ENCODE measurements around the gene PHYKPL.

The PHYKPL gene

GRCh38 chr5:178192787-178193186 is 39.8 kb downstream of the PHYKPL start:
- DNase-seq (ENCODE audit: low read depth in 2 of 2, low spot score in 1 of 2) = no peak

- no peak for DNase-seq (ENCODE audit: low read depth in 2 of 2, low spot score in 1 of 2)
Measured at GRCh38 chr5:178192244-178192643, 40.4 kb downstream of the PHYKPL start.

- DNase-seq (ENCODE audit: low read depth in 2 of 2, low spot score in 1 of 2) = no peak
Measured at GRCh38 chr5:178191661-178192060, 40.9 kb downstream of the PHYKPL start.

- DNase-seq (ENCODE audit: low read depth in 2 of 2, low spot score in 1 of 2) = no peak
Measured at GRCh38 chr5:178189433-178189832, 43.2 kb downstream of the PHYKPL start.

GRCh38 chr5:178187014-178187413 is 45.6 kb downstream of the PHYKPL start, which contains the start of gene GMCL2:
TSS of gene GMCL2 (minus strand) at chr5:178187371. CDS start at chr5:178187299, 72 bp downstream.
- no peak for DNase-seq (ENCODE audit: low read depth in 2 of 2, low spot score in 1 of 2)

- DNase-seq (ENCODE audit: low read depth in 2 of 2, low spot score in 1 of 2) = no peak
Measured at GRCh38 chr5:178186427-178186826, 46.2 kb downstream of the PHYKPL start.

GRCh38 chr5:178182158-178182876 is 50.3 kb downstream of the PHYKPL start:
- no peak for DNase-seq (ENCODE audit: low read depth in 2 of 2, low spot score in 1 of 2)

- no peak for DNase-seq (ENCODE audit: low read depth in 2 of 2, low spot score in 1 of 2)
Measured at GRCh38 chr5:178180141-178180863, 52.3 kb downstream of the PHYKPL start.

GRCh38 chr5:178177569-178177968 is 55.0 kb downstream of the PHYKPL start:
- DNase-seq (ENCODE audit: low read depth in 2 of 2, low spot score in 1 of 2) = no peak

GRCh38 chr5:178176791-178177190 is 55.8 kb downstream of the PHYKPL start:
- DNase-seq (ENCODE audit: low read depth in 2 of 2, low spot score in 1 of 2) = no peak

- no peak for DNase-seq (ENCODE audit: low read depth in 2 of 2, low spot score in 1 of 2)
Measured at GRCh38 chr5:178174456-178174855, 58.1 kb downstream of the PHYKPL start.

GRCh38 chr5:178170455-178170854 is 62.1 kb downstream of the PHYKPL start:
- DNase-seq (ENCODE audit: low read depth in 2 of 2, low spot score in 1 of 2) = no peak

GRCh38 chr5:178165581-178165980 is 67.0 kb downstream of the PHYKPL start:
- DNase-seq (ENCODE audit: low read depth in 2 of 2, low spot score in 1 of 2) = no peak

GRCh38 chr5:178163772-178164735 is 68.5 kb downstream of the PHYKPL start:
- peak; percentile 74 to 95 for DNase-seq (ENCODE audit: low read depth in 2 of 2, low spot score in 1 of 2)

- no peak for DNase-seq (ENCODE audit: low read depth in 2 of 2, low spot score in 1 of 2)
Measured at GRCh38 chr5:178162481-178162880, 70.1 kb downstream of the PHYKPL start.

- no peak for DNase-seq (ENCODE audit: low read depth in 2 of 2, low spot score in 1 of 2)
Measured at GRCh38 chr5:178160176-178160575, 72.4 kb downstream of the PHYKPL start.

Measured in stimulated activated CD8-positive, alpha-beta memory T cell treated with anti-CD3 and anti-CD28 coated beads, Interleukin-4, amount 100 ng/mL, for 4 hours (primary cell).